Upper lobe of left lung (tissue), 4 donors: ENCODE data around the gene SNX10.

ENCODE experiments used
- CTCF ChIP-seq, 6 experiments: fragments of 450-650 bp in 4 of 6; fragments of 200-600 bp in 2 of 6; sonication (generic) in 2 of 6; IDR thresholded peaks; one replicate each; pipeline ENCODE4 v1.5.1; 2016 to 2019; ENCODE audit warnings: antibody characterized with exemption in 6 of 6
- EP300 ChIP-seq, 4 donors: sonication (generic); formaldehyde crosslinking; IDR thresholded peaks; one replicate each; pipeline ENCODE4 v1.5.1; 2017; ENCODE audit warnings: antibody characterized with exemption in 4 of 4, control low read depth in 2 of 4
- POLR2AphosphoS5 ChIP-seq, 2 donors: sonication (generic); formaldehyde crosslinking; IDR thresholded peaks; one replicate each; pipeline ENCODE4 v1.5.1; 2017; ENCODE audit warnings: antibody characterized with exemption in 2 of 2

- TF ChIP-seq CTCF (IDR thresholded peaks at IDR 0.05) (no peak), POLR2AphosphoS5 (IDR thresholded peaks at IDR 0.05) (no peak), EP300 (IDR thresholded peaks at IDR 0.05) (no peak)
These were observed 112.0 kb downstream of the SNX10 start for GRCh38 chr7:26403640-26404039.
